SK-N-SH treated with all-trans-retinoic acid at 6 μM for 48 hours (cell line): Measurements from ENCODE around the gene FPR2.

Source experiments
- CSDC2 ChIP-seq: fragments of 250-450 bp; sonication (Bioruptor Pico); IDR thresholded peaks from 2 replicates; pipeline ENCODE4 v1.5.0; 2020; ENCODE audit warnings: mild to moderate bottlenecking, moderate library complexity
- ISL1 ChIP-seq: fragments of 250-450 bp; sonication (Bioruptor Pico); IDR thresholded peaks from 2 replicates; pipeline ENCODE4 v2.1.2; 2022; ENCODE audit warnings: mild to moderate bottlenecking, moderate library complexity
- OSR1 ChIP-seq: fragments of 250-450 bp; sonication (Bioruptor Pico); IDR thresholded peaks from 2 replicates; pipeline ENCODE4 v1.8.0; 2022; ENCODE audit warnings: moderate library complexity, mild to moderate bottlenecking, inconsistent platforms
- PPARA ChIP-seq: fragments of 250-450 bp; sonication (Bioruptor Pico); IDR thresholded peaks from 2 replicates; pipeline ENCODE4 v1.5.0; 2020; ENCODE audit warnings: mild to moderate bottlenecking, borderline replicate concordance
- RARB ChIP-seq: fragments of 250-450 bp; sonication (Bioruptor Pico); IDR thresholded peaks from 2 replicates; pipeline ENCODE4 v1.8.0; 2021; ENCODE audit warnings: mild to moderate bottlenecking, moderate library complexity
- TOX ChIP-seq: fragments of 250-450 bp; sonication (Bioruptor Pico); IDR thresholded peaks from 2 replicates; pipeline ENCODE4 v1.8.0; 2021; ENCODE audit warnings: mild to moderate bottlenecking, moderate library complexity, borderline replicate concordance
- ZFP3 ChIP-seq: fragments of 250-450 bp; sonication (Bioruptor Pico); IDR thresholded peaks from 2 replicates; pipeline ENCODE4 v1.5.0; 2020; ENCODE audit warnings: mild to moderate bottlenecking, moderate library complexity
- ZNF70 ChIP-seq: fragments of 450-650 bp; formaldehyde crosslinking; IDR thresholded peaks from 2 replicates; pipeline ENCODE4 v1.5.0; 2020; ENCODE audit warnings: mild to moderate bottlenecking, moderate library complexity
- ZNF8 ChIP-seq: fragments of 450-650 bp; formaldehyde crosslinking; IDR thresholded peaks from 2 replicates; pipeline ENCODE4 v1.5.0; 2020; ENCODE audit warnings: mild to moderate bottlenecking, moderate library complexity
- TF ChIP-seq, protein P1 (sequence below): fragments of 250-450 bp; sonication (Bioruptor Pico); IDR thresholded peaks from 2 replicates; pipeline ENCODE4 v1.5.1; 2020; ENCODE audit warnings: low read depth, mild to moderate bottlenecking, moderate library complexity
- TF ChIP-seq, protein P2 (sequence below): fragments of 250-450 bp; sonication (Bioruptor Pico); IDR thresholded peaks from 2 replicates; pipeline ENCODE4 v1.8.0; 2020; ENCODE audit warnings: mild to moderate bottlenecking, moderate library complexity, borderline replicate concordance

DNA sequence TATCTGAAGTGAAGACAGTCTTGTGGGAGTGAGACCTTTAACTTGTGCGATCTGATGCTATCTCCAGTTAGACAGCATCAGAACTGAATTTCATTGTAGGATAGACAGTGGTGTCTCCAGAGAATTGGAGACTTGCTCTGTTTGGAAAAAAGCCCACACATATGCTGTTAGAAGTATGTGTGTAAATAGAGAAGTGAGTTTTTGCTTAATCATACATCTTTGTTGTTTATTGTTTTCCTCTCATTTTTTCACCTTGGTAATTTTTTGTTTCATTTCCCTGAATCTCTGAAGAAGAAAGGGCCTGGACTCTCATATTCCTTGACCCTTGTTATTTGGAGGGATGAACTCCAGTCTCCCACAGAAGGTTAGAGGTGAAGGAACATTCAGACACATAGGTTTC lies 55.7 kb downstream of the FPR2 start:
- TF ChIP-seq OSR1 (CRISPR knock-in tag) (no peak), CSDC2 (no peak), RARB (CRISPR knock-in tag) (no peak), ZFP3 (CRISPR knock-in tag) (no peak), ZNF70 (CRISPR knock-in tag) (no peak), ZNF8 (CRISPR knock-in tag) (no peak), TOX (no peak), PPARA (no peak), ISL1 (CRISPR knock-in tag) (no peak)
- TF ChIP-seq, protein P1, sequence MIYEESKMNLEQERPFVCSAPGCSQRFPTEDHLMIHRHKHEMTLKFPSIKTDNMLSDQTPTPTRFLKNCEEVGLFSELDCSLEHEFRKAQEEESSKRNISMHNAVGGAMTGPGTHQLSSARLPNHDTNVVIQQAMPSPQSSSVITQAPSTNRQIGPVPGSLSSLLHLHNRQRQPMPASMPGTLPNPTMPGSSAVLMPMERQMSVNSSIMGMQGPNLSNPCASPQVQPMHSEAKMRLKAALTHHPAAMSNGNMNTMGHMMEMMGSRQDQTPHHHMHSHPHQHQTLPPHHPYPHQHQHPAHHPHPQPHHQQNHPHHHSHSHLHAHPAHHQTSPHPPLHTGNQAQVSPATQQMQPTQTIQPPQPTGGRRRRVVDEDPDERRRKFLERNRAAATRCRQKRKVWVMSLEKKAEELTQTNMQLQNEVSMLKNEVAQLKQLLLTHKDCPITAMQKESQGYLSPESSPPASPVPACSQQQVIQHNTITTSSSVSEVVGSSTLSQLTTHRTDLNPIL (CRISPR knock-in tag) = no peak
- TF ChIP-seq, protein P2, sequence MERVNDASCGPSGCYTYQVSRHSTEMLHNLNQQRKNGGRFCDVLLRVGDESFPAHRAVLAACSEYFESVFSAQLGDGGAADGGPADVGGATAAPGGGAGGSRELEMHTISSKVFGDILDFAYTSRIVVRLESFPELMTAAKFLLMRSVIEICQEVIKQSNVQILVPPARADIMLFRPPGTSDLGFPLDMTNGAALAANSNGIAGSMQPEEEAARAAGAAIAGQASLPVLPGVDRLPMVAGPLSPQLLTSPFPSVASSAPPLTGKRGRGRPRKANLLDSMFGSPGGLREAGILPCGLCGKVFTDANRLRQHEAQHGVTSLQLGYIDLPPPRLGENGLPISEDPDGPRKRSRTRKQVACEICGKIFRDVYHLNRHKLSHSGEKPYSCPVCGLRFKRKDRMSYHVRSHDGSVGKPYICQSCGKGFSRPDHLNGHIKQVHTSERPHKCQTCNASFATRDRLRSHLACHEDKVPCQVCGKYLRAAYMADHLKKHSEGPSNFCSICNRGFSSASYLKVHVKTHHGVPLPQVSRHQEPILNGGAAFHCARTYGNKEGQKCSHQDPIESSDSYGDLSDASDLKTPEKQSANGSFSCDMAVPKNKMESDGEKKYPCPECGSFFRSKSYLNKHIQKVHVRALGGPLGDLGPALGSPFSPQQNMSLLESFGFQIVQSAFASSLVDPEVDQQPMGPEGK (CRISPR knock-in tag) = no peak
